Activated CD8-positive, alpha-beta memory T cell treated with anti-CD3 and anti-CD28 coated beads, Interleukin-2, amount 50 U/mL, for 1 hour (primary cell): ENCODE measurements around the gene MGAT4A.
A peak's percentile ranks its signal among the peaks of the same experiment; 100 is the strongest.
"Not testable (repeated sequence)": the region's sequence is repeated elsewhere in the genome, so short reads cannot be mapped to it uniquely, and the experiment has no call there.

Experiments used
- DNase-seq: peaks from one replicate; pipeline ENCODE4 v3.0.0-alpha.2; 2020; ENCODE audit errors: extremely low read depth

The MGAT4A gene

GRCh38 chr2:98702858-98703620, 27.9 kb downstream of the MGAT4A start:
- DNase-seq = no peak

DNA sequence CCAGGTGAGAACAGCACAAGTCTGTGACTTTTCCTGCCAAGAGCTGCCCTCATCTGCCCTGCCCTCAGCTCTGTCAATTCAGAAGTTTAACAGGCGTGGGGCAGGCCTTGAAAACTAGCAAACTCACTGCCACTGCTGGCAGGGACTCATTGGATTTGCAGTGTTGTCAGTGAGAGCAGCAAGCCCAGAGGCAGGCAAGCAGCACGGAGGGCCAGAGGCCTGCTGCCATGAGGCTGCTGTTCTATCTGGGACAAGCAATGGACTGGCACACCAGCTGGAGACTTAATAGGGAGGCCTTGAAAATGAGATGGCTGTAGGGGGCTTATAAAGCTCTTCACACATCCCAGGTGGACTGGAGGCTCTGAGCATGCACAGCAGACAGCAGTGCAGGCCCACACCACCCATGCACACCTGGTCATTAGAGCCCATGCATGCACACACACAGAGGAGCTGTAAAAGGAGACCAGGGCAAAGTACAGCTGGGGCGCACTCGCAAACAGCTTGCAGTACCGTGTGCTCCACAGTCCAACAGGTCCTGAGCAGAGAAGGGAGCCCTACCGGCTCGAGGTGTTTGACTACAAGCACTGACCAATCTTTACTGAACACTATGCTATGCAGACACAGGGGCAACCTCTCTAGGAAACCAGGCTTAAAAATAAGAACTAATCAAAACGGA, 28.7 kb downstream of the MGAT4A start:
- no peak for DNase-seq

GRCh38 chr2:98701230-98701629, 29.7 kb downstream of the MGAT4A start:
- DNase-seq = no peak

GRCh38 chr2:98698896-98699295, 32.0 kb downstream of the MGAT4A start:
- no peak for DNase-seq

DNA sequence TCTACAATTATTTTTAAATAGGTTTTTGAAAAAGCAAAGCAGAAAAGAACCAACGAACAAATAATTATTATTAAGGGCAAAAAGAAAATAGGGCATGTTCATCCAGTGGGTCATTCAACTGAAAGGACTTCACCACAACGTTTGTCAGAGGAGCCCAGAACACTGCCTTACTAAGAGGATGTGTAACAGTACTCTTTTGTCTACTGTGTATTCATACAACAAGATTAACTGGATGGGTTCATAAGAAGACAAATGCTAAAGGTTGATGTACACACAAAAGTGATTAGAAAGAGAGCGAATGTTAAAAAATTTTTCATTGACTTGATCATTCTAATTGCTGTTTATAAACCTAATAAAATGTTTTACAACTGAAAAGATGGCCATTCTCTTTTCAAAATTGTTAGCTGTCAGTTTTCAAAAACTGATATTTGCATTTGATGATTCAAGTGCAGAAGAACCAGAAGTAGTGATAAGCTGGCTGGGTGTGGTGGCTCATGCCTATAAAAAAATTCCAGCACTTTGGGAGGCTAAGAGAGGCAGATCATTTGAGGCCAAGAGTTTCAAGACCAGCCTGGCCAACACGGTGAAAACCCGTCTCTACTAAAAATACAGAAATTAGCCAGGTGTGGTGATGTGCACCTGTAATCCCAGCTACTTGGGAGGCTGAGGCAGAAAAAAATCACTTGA, 33.1 kb downstream of the MGAT4A start:
- DNase-seq = no peak

GRCh38 chr2:98696200-98696599, 34.7 kb downstream of the MGAT4A start:
- DNase-seq = no peak

DNA sequence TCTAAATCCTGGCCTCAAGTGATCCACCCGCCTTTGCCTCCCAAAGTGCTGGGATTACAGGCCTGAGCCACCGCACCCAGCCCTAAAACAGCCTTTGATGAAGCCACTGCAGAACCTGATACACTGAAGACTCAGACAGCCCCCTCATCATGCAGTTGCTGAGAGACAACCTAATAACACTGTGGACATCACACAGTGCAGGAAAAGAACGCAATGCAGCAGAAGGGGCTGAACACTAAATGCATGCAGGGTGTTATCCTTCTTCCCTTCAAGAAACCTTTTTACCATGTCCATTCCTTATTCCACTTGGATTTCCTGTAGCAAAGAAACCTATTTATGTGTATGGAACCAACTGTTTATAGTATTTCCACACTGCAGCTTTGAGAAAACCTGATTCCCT, 35.7 kb downstream of the MGAT4A start:
- DNase-seq = no peak

- DNase-seq = no peak
Measured at GRCh38 chr2:98693477-98693876, 37.5 kb downstream of the MGAT4A start.

DNA sequence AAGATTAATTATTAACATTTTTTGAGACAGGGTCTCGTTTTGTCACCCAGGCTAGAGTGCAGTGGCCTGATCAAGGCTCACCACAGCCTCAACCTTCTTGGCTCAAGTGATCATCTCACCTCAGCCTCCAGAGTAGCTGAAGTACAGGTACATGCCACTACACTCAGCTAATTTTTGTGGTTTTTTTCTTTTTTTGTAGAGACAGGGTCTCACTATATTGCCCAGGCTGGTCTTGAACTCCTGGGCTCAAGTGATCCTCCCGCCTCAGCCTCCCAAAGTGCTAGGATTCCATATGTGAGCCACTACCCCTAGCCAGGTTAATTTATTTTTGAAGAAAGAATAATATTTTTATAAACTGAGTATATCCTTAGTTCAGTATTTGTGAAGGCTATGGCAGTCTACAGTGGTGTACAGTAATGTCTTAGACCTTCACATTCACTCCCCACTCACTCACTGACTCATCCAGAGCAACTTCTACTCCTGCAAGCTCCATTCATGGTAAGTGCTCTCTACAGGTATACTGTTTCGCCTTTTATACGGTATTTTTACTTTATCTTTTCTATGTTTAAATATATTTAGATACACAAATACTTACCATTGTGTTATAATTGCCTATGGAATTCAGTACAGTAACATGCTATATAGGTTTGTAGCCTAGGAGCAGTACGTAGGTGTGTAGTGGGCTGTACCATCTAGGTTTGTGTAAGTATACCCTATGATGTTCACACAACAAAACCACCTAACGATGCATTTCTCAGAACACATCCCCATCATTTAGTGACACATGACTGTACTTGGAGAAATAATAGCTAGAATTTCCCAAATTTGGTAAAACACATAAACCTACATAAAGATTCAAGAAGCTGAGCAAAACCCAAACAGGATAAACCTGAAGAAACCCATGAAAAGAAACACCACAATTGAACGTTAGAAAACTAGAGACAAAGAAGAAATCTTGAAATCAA, 38.6 kb downstream of the MGAT4A start:
- DNase-seq = no peak

DNA sequence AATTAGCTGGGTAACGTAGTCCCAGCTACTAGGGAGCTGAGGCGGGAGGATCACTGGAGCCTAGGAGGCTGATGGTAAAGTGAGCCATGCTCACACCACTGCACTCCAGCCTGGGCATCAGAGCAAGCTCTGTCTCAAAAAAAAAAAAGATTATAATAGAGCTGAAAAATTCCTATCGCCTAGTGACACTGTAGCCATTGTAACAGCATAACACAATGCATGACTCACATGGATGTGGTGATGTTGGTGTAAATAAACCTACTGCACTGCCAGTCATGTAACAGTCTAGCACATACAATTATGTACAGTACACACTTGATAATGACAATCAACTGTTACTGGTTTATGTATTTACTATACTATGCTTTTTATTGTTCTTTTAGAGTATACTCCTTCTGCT, 39.6 kb downstream of the MGAT4A start:
- no peak for DNase-seq

GRCh38 chr2:98685930-98686887, 44.7 kb downstream of the MGAT4A start:
- DNase-seq = no peak

DNA sequence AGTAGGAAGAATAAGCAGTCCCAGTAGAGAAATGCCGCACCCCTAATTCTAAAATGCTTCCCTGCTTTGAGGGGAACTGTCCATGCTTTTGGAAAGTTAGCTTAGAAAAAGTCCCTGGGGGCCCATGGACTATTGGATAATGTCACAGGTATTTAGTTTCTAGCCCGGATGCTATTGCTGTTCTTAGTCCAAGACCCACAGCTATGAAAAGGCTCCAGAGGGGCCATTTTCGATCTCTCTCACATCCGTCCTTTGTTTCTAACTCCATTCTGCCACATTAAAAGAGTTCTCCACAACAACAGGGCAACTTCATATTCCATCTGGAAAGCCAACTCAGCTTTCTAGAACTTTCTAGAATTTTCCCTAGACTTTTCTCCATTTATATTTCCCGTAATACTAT, 47.2 kb downstream of the MGAT4A start:
- no peak for DNase-seq

DNA sequence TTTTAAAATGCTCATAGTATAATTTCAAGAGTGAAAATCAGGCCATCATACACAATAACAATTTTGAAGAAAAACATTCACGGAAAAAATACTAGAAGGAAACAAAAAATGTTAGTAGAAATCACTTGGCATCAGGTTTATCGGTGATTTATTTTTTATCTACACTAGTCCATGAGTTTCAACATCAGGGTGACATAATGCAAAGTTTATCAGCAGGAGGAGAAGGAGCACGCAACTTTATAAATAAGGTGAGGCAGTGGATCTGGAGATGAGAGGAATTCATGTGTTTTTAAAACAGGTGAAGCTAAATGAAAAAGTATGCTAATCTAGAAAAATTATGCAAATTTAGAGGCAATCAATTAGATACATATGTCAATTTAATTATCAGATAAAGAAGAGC, 54.2 kb downstream of the MGAT4A start:
- DNase-seq = no peak

GRCh38 chr2:98674233-98674964, 56.5 kb downstream of the MGAT4A start:
- DNase-seq = no peak

DNA sequence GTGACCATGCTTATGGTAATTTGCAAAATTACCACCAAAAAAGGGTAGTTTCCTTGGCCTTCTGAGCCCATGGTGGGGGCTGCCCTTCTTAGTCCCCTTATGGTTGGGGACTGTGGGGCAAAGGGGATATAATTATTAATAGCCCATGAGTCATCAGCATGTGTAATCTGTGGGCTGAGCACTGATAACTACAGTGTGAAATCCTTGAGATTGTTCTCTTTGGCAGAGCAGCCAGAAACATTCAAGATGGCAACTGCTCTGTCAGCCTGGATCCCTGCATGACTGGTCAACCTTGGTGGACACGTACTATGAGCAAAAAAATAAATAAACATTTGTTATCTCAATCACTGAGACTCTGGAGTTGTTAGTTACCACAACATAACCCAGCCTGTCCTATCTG, 61.3 kb downstream of the MGAT4A start:
- no peak for DNase-seq

DNA sequence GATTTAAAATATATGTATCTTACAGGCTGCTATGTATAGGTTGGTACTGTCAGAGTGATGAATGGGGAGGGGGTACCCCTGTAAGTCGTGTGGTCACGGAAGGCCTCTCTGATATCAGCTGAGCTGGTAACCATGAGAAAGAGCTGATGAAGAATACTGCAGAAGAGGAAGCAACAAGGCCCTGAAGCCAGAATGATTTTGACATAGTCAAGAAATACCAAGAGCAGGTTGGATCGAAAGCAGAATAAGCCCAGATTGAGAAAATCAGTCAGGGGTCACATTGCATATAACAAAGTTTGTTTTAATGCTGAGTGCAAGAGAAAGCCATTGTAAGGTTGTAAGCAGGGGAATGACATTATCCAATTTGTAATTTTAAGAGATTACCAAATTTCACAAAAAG, 65.3 kb downstream of the MGAT4A start:
- DNase-seq = no peak

DNA sequence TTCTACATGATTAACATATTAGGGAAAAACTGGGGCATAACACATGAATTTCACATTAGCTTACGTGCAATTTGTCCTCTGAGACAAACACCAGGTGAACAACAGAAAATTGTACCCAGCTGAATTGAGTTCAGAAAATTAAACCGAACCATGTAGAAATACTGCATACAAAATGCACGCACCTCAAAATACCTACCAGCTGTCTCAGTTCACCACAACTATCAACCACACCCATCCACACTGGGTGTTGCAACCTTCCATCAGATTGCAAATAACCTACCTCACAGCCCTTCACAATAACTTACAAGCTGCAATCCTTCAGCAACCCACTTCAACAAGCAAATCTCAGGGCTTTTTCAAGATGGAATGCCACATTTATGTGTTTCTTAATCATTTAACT, 66.6 kb downstream of the MGAT4A start:
- peak; percentile 28 for DNase-seq

- DNase-seq = no peak
Measured at GRCh38 chr2:98663511-98664090, 67.3 kb downstream of the MGAT4A start.

DNA sequence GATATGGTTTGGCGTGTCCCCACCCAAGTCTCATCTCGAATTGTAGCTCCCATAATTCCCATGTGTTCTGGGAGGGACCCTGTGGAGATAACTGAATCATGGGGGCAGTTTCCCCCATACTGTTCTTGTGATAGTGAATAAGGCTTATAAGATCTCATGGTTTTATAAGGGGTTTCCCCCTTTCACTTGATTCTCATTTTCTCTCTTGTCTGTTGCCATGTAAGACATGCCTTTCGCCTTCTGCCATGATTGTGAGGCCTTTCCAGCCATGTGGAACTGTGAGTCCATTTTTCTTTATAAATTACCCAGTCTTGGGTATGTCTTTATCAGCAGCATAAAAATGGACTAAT, 71.5 kb downstream of the MGAT4A start:
- not testable (repeated sequence) for DNase-seq
